ENCODE results near the gene IFNA8. TPM values are rescaled to one million over a fixed set of nuclear protein-coding genes. Genes with fewer than 3 reads are reported as not detected.
A peak's percentile ranks its signal among the peaks of the same experiment; 100 is the strongest.

Gene IFNA8
- total and polyA plus RNA-seq, 2 donors (not counting 1 experiment from before 2014, with no cell fraction given), result not detected

- Histone ChIP-seq H3K4me2 (replicated peaks; ENCODE audit: low read depth, low read length, poor library complexity, severe bottlenecking) (no peak overlapping the region), H3K4me3 (ENCODE audit: control extremely low read depth in 1 of 5, extremely low read depth in 1 of 5, insufficient read depth in 1 of 5, low read depth in 2 of 5, low read length in 4 of 5) (no peak overlapping the region), H3K27me3 (replicated peaks in 1 of 4; ENCODE audit: control extremely low read depth in 1 of 4, control insufficient read depth in 3 of 4, insufficient read depth in 4 of 4, low read length in 3 of 4) (peaks cover 1 to 35% (median 27%) of the 10 kb centered on the region in 4 experiments), H3K79me2 (ENCODE audit: control insufficient read depth, insufficient read depth, low read length) (no peaks in the 10 kb centered on the region), H3K9ac (ENCODE audit: low read length) (no peak overlapping the region), H4K20me1 (ENCODE audit: control insufficient read depth, insufficient read depth, low read length, poor library complexity, severe bottlenecking) (no peaks in the 10 kb centered on the region), H3K4me1 (ENCODE audit: control insufficient read depth in 2 of 2, insufficient read depth in 2 of 2, low read length in 2 of 2) (peaks cover 9 to 14% of the 10 kb centered on the region in 2 donors), H2AFZ (ENCODE audit: insufficient read depth, low read depth, low read length, poor library complexity, severe bottlenecking) (no peak overlapping the region), H3K9me3 (ENCODE audit: control extremely low read depth in 1 of 3, control insufficient read depth in 2 of 3, insufficient read depth in 1 of 3, low read length in 2 of 3) (no peaks in the 10 kb centered on the region), H3K36me3 (replicated peaks in 1 of 2; ENCODE audit: control extremely low read depth in 1 of 2, control insufficient read depth in 1 of 2, extremely low read depth in 1 of 2, insufficient read depth in 2 of 2, low read length in 1 of 2) (no peaks in the 10 kb centered on the region), H3K27ac (ENCODE audit: low read length in 2 of 2) (no peak overlapping the region)
- no peak for TF ChIP-seq EZH2 (IDR thresholded peaks at IDR 0.05; ENCODE audit: borderline replicate concordance, insufficient read depth, low read depth, low read length, poor library complexity, severe bottlenecking)
- no peak for TF ChIP-seq CTCF (IDR thresholded peaks at IDR 0.05)
- Mint-ChIP-seq H3K4me3 (no peak overlapping the region), H3K27me3 (peaks cover 53% of the 10 kb centered on the region), H3K4me1 (peaks cover 10% of the 10 kb centered on the region), H3K9me3 (ENCODE audit: insufficient read depth) (no peaks in the 10 kb centered on the region), H3K27ac (no peak overlapping the region)
- DNase-seq (no peak), ATAC-seq (ENCODE audit: low read depth) (no peak)
- ChIA-PET CTCF (interaction anchor here (0.7 to 2.1 kb wide), 3 partner anchors 28 to 78 kb away, joined by 3 to 8 read pairs (median 4); no protein-coding TSS in a partner anchor), POLR2A (no interaction called here)
- intact Hi-C loops (cut with micrococcal nuclease), result no loop called here
- 100% methylated on average over 1 of the region's 3 CpGs for WGBS (ENCODE audit: insufficient coverage)
These were observed 4.8 kb upstream of the IFNA8 start for GRCh38 chr9:21404146-21404545.

- peak overlapping the region; percentile 24 for H3K9ac ChIP-seq (ENCODE audit: low read length)
- H4K20me1 ChIP-seq (ENCODE audit: control insufficient read depth, insufficient read depth, low read length, poor library complexity, severe bottlenecking), result no peaks in the 10 kb centered on the region
- H3K4me1 Mint-ChIP-seq, result peaks cover 29% of the 10 kb centered on the region
- H3K27me3 Mint-ChIP-seq, result peaks cover 47% of the 10 kb centered on the region
- no peak overlapping the region for H3K27ac ChIP-seq (ENCODE audit: low read length in 2 of 2)
- no peak overlapping the region for H2AFZ ChIP-seq (ENCODE audit: insufficient read depth, low read depth, low read length, poor library complexity, severe bottlenecking)
- H3K4me3 Mint-ChIP-seq, result peak overlapping the region; percentile 69
- H3K9me3 Mint-ChIP-seq (ENCODE audit: insufficient read depth), result no peaks in the 10 kb centered on the region
- H3K27me3 ChIP-seq (replicated peaks in 1 of 4; ENCODE audit: control extremely low read depth in 1 of 4, control insufficient read depth in 3 of 4, insufficient read depth in 4 of 4, low read length in 3 of 4), result peaks cover 0 to 32% (median 18%) of the 10 kb centered on the region in 4 experiments
- H3K27ac Mint-ChIP-seq, result peak overlapping the region; percentile 60
- POLR2A ChIA-PET, result no interaction called here
- H3K4me1 ChIP-seq (ENCODE audit: control insufficient read depth in 2 of 2, insufficient read depth in 2 of 2, low read length in 2 of 2), result peaks cover 21 to 30% of the 10 kb centered on the region in 2 donors
- H3K4me3 ChIP-seq (ENCODE audit: control extremely low read depth in 1 of 5, extremely low read depth in 1 of 5, insufficient read depth in 1 of 5, low read depth in 2 of 5, low read length in 4 of 5), result peak overlapping the region in 2 of 5 experiments; percentile 7 to 34
- DNase-seq (peak; percentile 84), ATAC-seq (ENCODE audit: low read depth) (peak; percentile 93)
- H3K4me2 ChIP-seq (replicated peaks; ENCODE audit: low read depth, low read length, poor library complexity, severe bottlenecking), result peak overlapping the region; percentile 61
- no peaks in the 10 kb centered on the region for H3K9me3 ChIP-seq (ENCODE audit: control extremely low read depth in 1 of 3, control insufficient read depth in 2 of 3, insufficient read depth in 1 of 3, low read length in 2 of 3)
- intact Hi-C loops (cut with micrococcal nuclease), result loop anchor here (1.0 to 2.0 kb wide), 4 partner anchors 13 to 32 kb away; no protein-coding TSS in a partner anchor
- no peaks in the 10 kb centered on the region for H3K36me3 ChIP-seq (replicated peaks in 1 of 2; ENCODE audit: control extremely low read depth in 1 of 2, control insufficient read depth in 1 of 2, extremely low read depth in 1 of 2, insufficient read depth in 2 of 2, low read length in 1 of 2)
- CTCF ChIA-PET, result interaction anchor here (1.6 to 2.1 kb wide), 3 partner anchors 10 to 16 kb away, joined by 4 to 6 read pairs (median 6); no protein-coding TSS in a partner anchor
- H3K79me2 ChIP-seq (ENCODE audit: control insufficient read depth, insufficient read depth, low read length), result no peaks in the 10 kb centered on the region
- TF ChIP-seq CTCF (IDR thresholded peaks at IDR 0.05) (no peak), EZH2 (IDR thresholded peaks at IDR 0.05; ENCODE audit: borderline replicate concordance, insufficient read depth, low read depth, low read length, poor library complexity, severe bottlenecking) (no peak)
These were observed 3.2 kb downstream of the IFNA8 start for GRCh38 chr9:21412107-21412506.
